HFFc6 (cell line): ENCODE measurements around the gene TACC2. TPM values are rescaled to one million over a fixed set of nuclear protein-coding genes. Genes with fewer than 3 reads are reported as not detected.
"Not testable (repeated sequence)": the region's sequence is repeated elsewhere in the genome, so short reads cannot be mapped to it uniquely, and the experiment has no call there.

ENCODE experiments used
- DNase-seq: peaks from one replicate; pipeline ENCODE4 v3.0.0-alpha.2; 2018
- H3K27ac Mint-ChIP-seq: 2 replicates; pipeline ENCODE4 v1.8.0; 2020; ENCODE audit warnings: mild to moderate bottlenecking, mixed read lengths
- H3K27me3 Mint-ChIP-seq: 2 replicates; pipeline ENCODE4 v1.8.0; 2021; ENCODE audit warnings: mild to moderate bottlenecking, moderate library complexity, mixed read lengths; ENCODE audit not compliant: insufficient read depth
- H3K36me3 Mint-ChIP-seq: 2 replicates; pipeline ENCODE4 v1.8.0; 2021; ENCODE audit warnings: low read depth, mixed read lengths
- H3K4me1 Mint-ChIP-seq: 2 replicates; pipeline ENCODE4 v1.8.0; 2020; ENCODE audit warnings: low read depth, mixed read lengths
- H3K4me3 Mint-ChIP-seq: 2 replicates; pipeline ENCODE4 v1.8.0; 2020; ENCODE audit warnings: mild to moderate bottlenecking, moderate library complexity, mixed read lengths
- H3K9me3 Mint-ChIP-seq: 2 replicates; pipeline ENCODE4 v1.8.0; 2020; ENCODE audit warnings: mild to moderate bottlenecking, mixed read lengths
- total RNA-seq, 6 experiments: library from RNA; stranded (reverse); fragmentation: NEBNext Ultra II Directional; extraction: Animal tissue kit (Norgen Biotek cat#: 25700); gene quantifications; 2 replicates in 1 of 6; 3 replicates in 5 of 6; pipeline ENCODE4 v1.2.3, GENCODE V29; 2021
- TF ChIP-seq, protein P1 (sequence below): fragments of 200-600 bp; sonication (generic); IDR thresholded peaks from 2 replicates; pipeline ENCODE4 v1.5.0; 2021; ENCODE audit warnings: antibody characterized with exemption, mild to moderate bottlenecking

Gene TACC2
- total RNA-seq, 6 experiments from 2014 or later, result 15.9 to 19.5 (median 17.5) TPM

DNA sequence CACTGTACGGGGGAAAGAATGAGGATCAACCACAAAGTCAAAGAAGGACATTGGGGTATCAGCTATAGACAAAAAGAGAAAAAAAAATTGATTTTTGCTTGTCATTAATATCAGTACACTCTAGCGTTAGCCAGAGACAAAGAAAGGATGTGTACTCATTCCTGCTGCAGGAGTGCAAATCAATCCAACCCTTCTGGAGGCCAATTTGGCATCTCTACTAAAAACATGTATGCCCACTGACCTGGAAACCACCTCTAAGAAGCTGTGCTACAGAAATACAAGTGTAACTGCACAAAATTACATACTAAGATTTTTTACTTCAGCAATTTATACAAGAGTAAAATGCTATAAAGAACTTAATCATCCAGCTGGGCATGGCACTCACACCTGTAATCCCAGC is 27.5 kb upstream of the TACC2 start:
- TF ChIP-seq, protein P1, sequence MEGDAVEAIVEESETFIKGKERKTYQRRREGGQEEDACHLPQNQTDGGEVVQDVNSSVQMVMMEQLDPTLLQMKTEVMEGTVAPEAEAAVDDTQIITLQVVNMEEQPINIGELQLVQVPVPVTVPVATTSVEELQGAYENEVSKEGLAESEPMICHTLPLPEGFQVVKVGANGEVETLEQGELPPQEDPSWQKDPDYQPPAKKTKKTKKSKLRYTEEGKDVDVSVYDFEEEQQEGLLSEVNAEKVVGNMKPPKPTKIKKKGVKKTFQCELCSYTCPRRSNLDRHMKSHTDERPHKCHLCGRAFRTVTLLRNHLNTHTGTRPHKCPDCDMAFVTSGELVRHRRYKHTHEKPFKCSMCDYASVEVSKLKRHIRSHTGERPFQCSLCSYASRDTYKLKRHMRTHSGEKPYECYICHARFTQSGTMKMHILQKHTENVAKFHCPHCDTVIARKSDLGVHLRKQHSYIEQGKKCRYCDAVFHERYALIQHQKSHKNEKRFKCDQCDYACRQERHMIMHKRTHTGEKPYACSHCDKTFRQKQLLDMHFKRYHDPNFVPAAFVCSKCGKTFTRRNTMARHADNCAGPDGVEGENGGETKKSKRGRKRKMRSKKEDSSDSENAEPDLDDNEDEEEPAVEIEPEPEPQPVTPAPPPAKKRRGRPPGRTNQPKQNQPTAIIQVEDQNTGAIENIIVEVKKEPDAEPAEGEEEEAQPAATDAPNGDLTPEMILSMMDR, result no peak
- no peak overlapping the region for H3K4me3 Mint-ChIP-seq
- H3K27me3 Mint-ChIP-seq, result peaks cover under 1% of the 10 kb centered on the region; the same call in 1 of the 2 replicates
- H3K36me3 Mint-ChIP-seq, result peaks cover 21% of the 10 kb centered on the region
- no peak for DNase-seq
- peaks cover 8% of the 10 kb centered on the region for H3K4me1 Mint-ChIP-seq
- H3K9me3 Mint-ChIP-seq, result no peaks in the 10 kb centered on the region
- H3K27ac Mint-ChIP-seq, result no peak overlapping the region

DNA sequence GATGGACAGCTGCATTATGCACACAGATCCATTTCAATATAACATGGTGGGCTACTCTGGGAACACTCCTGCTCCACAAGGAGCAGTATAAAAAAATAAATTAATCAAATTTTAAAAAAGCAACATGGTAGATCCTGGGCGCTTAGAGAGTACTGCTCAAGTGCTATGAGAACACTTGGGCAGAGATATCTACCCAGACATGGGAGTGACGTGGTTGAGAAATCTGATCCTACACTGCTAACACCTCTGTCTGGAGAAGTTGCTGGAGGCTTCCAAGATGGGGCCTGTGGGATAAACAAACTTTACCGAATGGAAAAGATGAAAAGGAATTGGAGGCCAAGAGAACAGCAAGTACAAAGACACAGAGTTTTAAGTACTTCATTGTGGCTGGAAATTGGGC is 23.0 kb upstream of the TACC2 start:
- H3K27me3 Mint-ChIP-seq, result no peaks in the 10 kb centered on the region; the same call in 1 of the 2 replicates
- no peaks in the 10 kb centered on the region for H3K9me3 Mint-ChIP-seq
- no peaks in the 10 kb centered on the region for H3K4me1 Mint-ChIP-seq
- peaks cover 20% of the 10 kb centered on the region for H3K36me3 Mint-ChIP-seq
- H3K4me3 Mint-ChIP-seq, result no peak overlapping the region
- H3K27ac Mint-ChIP-seq, result no peak overlapping the region
- TF ChIP-seq, protein P1, result no peak
- no peak for DNase-seq

DNA sequence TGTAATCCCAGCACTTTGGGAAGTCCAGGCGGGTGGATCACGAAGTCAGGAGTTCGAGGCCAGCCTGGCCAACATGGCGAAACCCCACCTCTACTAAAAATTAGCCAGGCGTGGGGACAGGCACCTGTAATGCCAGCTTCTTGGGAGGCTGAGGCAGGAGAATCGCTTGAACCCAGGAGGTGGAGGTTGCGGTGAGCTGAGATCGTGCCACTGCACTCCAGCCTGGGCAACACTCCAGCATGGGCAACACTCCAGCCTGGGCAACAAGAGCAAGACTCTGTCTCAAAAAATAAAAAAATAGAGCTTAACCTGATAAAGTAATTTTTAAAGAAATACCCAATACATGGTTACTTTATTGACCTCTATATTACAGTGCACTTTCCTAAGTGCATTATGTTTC is 19.9 kb upstream of the TACC2 start:
- H3K4me1 Mint-ChIP-seq, result peaks cover 16% of the 10 kb centered on the region
- not testable (repeated sequence) for H3K4me3 Mint-ChIP-seq, H3K27me3 Mint-ChIP-seq, H3K9me3 Mint-ChIP-seq, H3K27ac Mint-ChIP-seq, DNase-seq
- peaks cover 20% of the 10 kb centered on the region for H3K36me3 Mint-ChIP-seq

- DNase-seq, result no peak
- TF ChIP-seq, protein P1, result no peak
- peaks cover 13% of the 10 kb centered on the region for H3K9me3 Mint-ChIP-seq
- peaks cover 5% of the 10 kb centered on the region for H3K36me3 Mint-ChIP-seq
- peaks cover 2% of the 10 kb centered on the region; the same call in 1 of the 2 replicates for H3K27me3 Mint-ChIP-seq
- peaks cover 19% of the 10 kb centered on the region for H3K4me1 Mint-ChIP-seq
- peak overlapping the region; percentile 52 for H3K27ac Mint-ChIP-seq
- peak overlapping the region; percentile 94 for H3K4me3 Mint-ChIP-seq
Observed at GRCh38 chr10:121974019-121974534, 14.9 kb upstream of the TACC2 start.

- Mint-ChIP-seq H3K9me3 (peaks cover 13% of the 10 kb centered on the region), H3K27ac (peak within 1 kb of the TSS; percentile 52), H3K4me3 (peak within 1 kb of the TSS; percentile 94), H3K4me1 (peaks cover 19% of the 10 kb centered on the region), H3K36me3 (peaks cover 5% of the 10 kb centered on the region; the same call in 1 of the 2 replicates), H3K27me3 (peaks cover 2% of the 10 kb centered on the region; the same call in 1 of the 2 replicates)
- DNase-seq, result peak; percentile 57
- TF ChIP-seq, protein P1, result no peak; the same call in 1 of the 2 replicates
Observed at GRCh38 chr10:121974535-121975294, 14.2 kb upstream of the TACC2 start, which contains the start of gene NSMCE4A. NSMCE4A (minus strand) TSS chr10:121975217; CDS start chr10:121975165, 52 bp downstream.
